ENCODE results near the gene NANS. TPM values are rescaled to one million over a fixed set of nuclear protein-coding genes. Genes with fewer than 3 reads are reported as not detected.

The NANS gene
- total RNA-seq, 1 donor from 2014 or later: 54.8 TPM

DNA sequence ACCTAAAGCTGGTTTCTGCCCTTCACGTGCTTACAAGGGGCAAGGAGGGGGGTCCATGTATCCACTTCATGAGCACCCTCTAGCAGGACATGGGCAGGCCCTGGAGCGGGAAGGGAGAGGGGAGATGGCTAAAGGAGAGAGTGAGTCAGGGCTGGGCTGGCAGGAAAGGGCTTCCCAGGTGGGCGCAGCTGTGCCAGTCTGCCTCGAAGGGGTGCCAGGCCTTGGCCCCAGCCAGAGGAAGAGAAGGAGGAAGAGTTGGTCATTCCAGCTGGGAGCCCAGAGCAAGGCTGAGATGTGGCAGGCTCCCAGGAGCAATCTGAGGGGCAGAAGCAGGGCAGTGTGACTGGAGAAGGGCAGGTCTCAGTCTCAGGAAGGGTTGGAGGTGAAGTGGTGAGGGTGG is 37.8 kb downstream of the NANS start:
- Mint-ChIP-seq H3K27ac (ENCODE audit: unreplicated experiment) (no peak overlapping the region), H3K27me3 (ENCODE audit: low read depth) (peaks cover 2% of the 10 kb centered on the region), H3K9me3 (ENCODE audit: low read depth) (no peaks in the 10 kb centered on the region), H3K36me3 (ENCODE audit: low read depth) (no peaks in the 10 kb centered on the region), H3K4me3 (ENCODE audit: unreplicated experiment) (no peak overlapping the region), H3K4me1 (ENCODE audit: low read depth) (no peaks in the 10 kb centered on the region)
- TF ChIP-seq CTCF (IDR thresholded peaks at IDR 0.05): no peak
- no peak for DNase-seq (ENCODE audit: low spot score)

DNA sequence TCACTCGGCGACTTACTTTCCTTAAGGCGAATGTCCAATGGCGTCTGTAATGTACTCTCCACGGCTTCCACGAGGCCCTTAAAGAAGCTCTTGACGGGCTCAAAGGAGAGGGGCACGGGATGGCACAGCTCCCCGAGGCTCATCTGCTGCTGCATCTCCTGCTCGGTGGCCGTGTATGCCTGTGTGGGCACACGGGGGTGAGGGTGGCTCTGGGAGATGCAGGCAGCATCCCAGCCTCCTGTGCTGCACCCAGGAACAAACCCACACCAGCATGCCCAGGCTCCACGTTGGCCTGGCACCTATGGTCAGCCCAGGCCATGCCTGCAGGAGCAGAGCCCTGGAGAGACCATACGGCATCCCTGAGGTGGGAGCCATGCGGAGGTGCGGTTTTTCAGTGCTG is 38.3 kb downstream of the NANS start:
- no peak overlapping the region for H3K4me3 Mint-ChIP-seq (ENCODE audit: unreplicated experiment)
- H3K9me3 Mint-ChIP-seq (ENCODE audit: low read depth): no peaks in the 10 kb centered on the region
- no peak for DNase-seq (ENCODE audit: low spot score)
- no peak for TF ChIP-seq CTCF (IDR thresholded peaks at IDR 0.05)
- no peak overlapping the region for H3K27ac Mint-ChIP-seq (ENCODE audit: unreplicated experiment)
- no peaks in the 10 kb centered on the region for H3K4me1 Mint-ChIP-seq (ENCODE audit: low read depth)
- H3K27me3 Mint-ChIP-seq (ENCODE audit: low read depth): peaks cover 2% of the 10 kb centered on the region
- H3K36me3 Mint-ChIP-seq (ENCODE audit: low read depth): no peaks in the 10 kb centered on the region

DNA sequence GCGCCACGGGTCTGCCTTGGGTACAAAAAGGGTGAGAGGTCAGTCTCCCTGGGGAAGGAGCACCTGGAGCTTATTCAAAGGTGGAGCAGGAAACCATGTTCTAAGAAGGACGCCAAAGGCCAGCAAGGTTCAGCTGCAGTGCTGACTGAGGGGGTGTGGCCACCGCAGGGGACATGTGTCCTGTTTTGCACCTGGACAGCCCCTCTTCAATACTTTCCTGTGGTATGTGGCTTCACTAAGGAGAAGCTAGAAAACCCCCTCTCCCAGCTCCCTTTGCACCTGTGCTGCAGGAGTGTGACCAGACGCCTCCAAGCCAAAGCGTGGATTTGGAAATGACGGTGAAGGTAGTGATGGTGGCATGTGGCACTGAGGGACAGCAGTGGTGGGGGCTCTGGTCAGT is 38.9 kb downstream of the NANS start:
- no peak for DNase-seq (ENCODE audit: low spot score)
- Mint-ChIP-seq H3K4me1 (ENCODE audit: low read depth) (no peaks in the 10 kb centered on the region), H3K36me3 (ENCODE audit: low read depth) (no peaks in the 10 kb centered on the region), H3K27ac (ENCODE audit: unreplicated experiment) (no peak overlapping the region), H3K9me3 (ENCODE audit: low read depth) (no peaks in the 10 kb centered on the region), H3K27me3 (ENCODE audit: low read depth) (peaks cover 2% of the 10 kb centered on the region), H3K4me3 (ENCODE audit: unreplicated experiment) (no peak overlapping the region)
- TF ChIP-seq CTCF (IDR thresholded peaks at IDR 0.05): no peak

- Mint-ChIP-seq H3K27me3 (ENCODE audit: low read depth) (peaks cover 2% of the 10 kb centered on the region), H3K4me3 (ENCODE audit: unreplicated experiment) (no peak overlapping the region), H3K36me3 (ENCODE audit: low read depth) (no peaks in the 10 kb centered on the region), H3K27ac (ENCODE audit: unreplicated experiment) (no peak overlapping the region), H3K9me3 (ENCODE audit: low read depth) (no peaks in the 10 kb centered on the region), H3K4me1 (ENCODE audit: low read depth) (no peaks in the 10 kb centered on the region)
- TF ChIP-seq CTCF (IDR thresholded peaks at IDR 0.05): no peak
- no peak for DNase-seq (ENCODE audit: low spot score)
Measured at GRCh38 chr9:98096091-98096490, 39.6 kb downstream of the NANS start.

- H3K27ac Mint-ChIP-seq (ENCODE audit: unreplicated experiment): no peak overlapping the region
- peaks cover 2% of the 10 kb centered on the region for H3K27me3 Mint-ChIP-seq (ENCODE audit: low read depth)
- DNase-seq (ENCODE audit: low spot score): no peak
- TF ChIP-seq CTCF (IDR thresholded peaks at IDR 0.05): no peak
- no peaks in the 10 kb centered on the region for H3K36me3 Mint-ChIP-seq (ENCODE audit: low read depth)
- no peaks in the 10 kb centered on the region for H3K9me3 Mint-ChIP-seq (ENCODE audit: low read depth)
- no peak overlapping the region for H3K4me3 Mint-ChIP-seq (ENCODE audit: unreplicated experiment)
- H3K4me1 Mint-ChIP-seq (ENCODE audit: low read depth): no peaks in the 10 kb centered on the region
Measured at GRCh38 chr9:98097836-98098235, 41.3 kb downstream of the NANS start.
